ENCODE data around the gene IFT20.

The IFT20 gene

GRCh38 chr17:28324781-28325180 is 10.5 kb downstream of the IFT20 start:
- no peak for TF ChIP-seq SNAI2 (CRISPR knock-in tag; IDR thresholded peaks at IDR 0.05)
- TF ChIP-seq PPARA (CRISPR knock-in tag; IDR thresholded peaks at IDR 0.05; ENCODE audit: borderline replicate concordance) = no peak
- TF ChIP-seq PATZ1 (CRISPR knock-in tag; IDR thresholded peaks at IDR 0.05; ENCODE audit: borderline replicate concordance) = no peak
- TF ChIP-seq GLIS3 (CRISPR knock-in tag; IDR thresholded peaks at IDR 0.05) = no peak
- no peak for TF ChIP-seq TCF4 (CRISPR knock-in tag; IDR thresholded peaks at IDR 0.05; ENCODE audit: borderline replicate concordance)
- TF ChIP-seq CSDC2 (CRISPR knock-in tag; IDR thresholded peaks at IDR 0.05) = no peak
- no peak for TF ChIP-seq OSR1 (CRISPR knock-in tag; IDR thresholded peaks at IDR 0.05)
- TF ChIP-seq ZFP30 (CRISPR knock-in tag; IDR thresholded peaks at IDR 0.05) = no peak
- TF ChIP-seq ZNF8 (CRISPR knock-in tag; IDR thresholded peaks at IDR 0.05) = no peak
- no peak for TF ChIP-seq ISL1 (CRISPR knock-in tag; IDR thresholded peaks at IDR 0.05)
- TF ChIP-seq ZFP3 (CRISPR knock-in tag; IDR thresholded peaks at IDR 0.05) = no peak
- no peak for TF ChIP-seq BACH2 (CRISPR knock-in tag; IDR thresholded peaks at IDR 0.05; ENCODE audit: borderline replicate concordance)
- TF ChIP-seq ARNTL (CRISPR knock-in tag; IDR thresholded peaks at IDR 0.05; ENCODE audit: borderline replicate concordance, low read depth) = no peak
- TF ChIP-seq, protein P1, sequence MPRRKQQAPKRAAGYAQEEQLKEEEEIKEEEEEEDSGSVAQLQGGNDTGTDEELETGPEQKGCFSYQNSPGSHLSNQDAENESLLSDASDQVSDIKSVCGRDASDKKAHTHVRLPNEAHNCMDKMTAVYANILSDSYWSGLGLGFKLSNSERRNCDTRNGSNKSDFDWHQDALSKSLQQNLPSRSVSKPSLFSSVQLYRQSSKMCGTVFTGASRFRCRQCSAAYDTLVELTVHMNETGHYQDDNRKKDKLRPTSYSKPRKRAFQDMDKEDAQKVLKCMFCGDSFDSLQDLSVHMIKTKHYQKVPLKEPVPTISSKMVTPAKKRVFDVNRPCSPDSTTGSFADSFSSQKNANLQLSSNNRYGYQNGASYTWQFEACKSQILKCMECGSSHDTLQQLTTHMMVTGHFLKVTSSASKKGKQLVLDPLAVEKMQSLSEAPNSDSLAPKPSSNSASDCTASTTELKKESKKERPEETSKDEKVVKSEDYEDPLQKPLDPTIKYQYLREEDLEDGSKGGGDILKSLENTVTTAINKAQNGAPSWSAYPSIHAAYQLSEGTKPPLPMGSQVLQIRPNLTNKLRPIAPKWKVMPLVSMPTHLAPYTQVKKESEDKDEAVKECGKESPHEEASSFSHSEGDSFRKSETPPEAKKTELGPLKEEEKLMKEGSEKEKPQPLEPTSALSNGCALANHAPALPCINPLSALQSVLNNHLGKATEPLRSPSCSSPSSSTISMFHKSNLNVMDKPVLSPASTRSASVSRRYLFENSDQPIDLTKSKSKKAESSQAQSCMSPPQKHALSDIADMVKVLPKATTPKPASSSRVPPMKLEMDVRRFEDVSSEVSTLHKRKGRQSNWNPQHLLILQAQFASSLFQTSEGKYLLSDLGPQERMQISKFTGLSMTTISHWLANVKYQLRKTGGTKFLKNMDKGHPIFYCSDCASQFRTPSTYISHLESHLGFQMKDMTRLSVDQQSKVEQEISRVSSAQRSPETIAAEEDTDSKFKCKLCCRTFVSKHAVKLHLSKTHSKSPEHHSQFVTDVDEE (CRISPR knock-in tag; IDR thresholded peaks at IDR 0.05) = no peak
- TF ChIP-seq CSRNP3 (CRISPR knock-in tag; IDR thresholded peaks at IDR 0.05) = no peak
- TF ChIP-seq ZNF70 (CRISPR knock-in tag; IDR thresholded peaks at IDR 0.05) = no peak

DNA sequence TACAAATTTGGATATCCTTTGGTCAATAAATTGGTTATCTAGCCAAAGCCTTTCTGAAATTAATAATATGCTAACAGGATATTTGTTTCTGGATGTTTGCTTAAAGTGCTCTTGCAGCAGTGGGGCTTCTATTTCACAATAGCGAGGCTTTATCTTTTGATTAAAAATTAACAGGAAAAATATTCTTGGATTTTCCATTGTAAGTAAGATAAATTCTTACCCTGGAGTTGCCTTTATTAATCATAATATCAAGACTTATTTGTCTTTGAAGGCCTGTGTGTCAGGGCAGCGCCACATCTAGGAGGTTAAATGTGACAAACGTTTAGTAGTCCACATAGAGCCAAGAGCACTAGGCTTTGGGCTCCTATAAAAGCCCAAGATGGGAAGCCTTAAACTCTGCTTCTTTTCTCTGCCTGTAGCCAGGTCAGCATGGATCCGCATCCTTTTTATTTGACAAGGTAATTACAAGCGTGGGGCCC is 11.0 kb downstream of the IFT20 start:
- TF ChIP-seq POU6F1 (CRISPR knock-in tag; IDR thresholded peaks at IDR 0.05; ENCODE audit: borderline replicate concordance, low read depth) (no peak), TCF4 (CRISPR knock-in tag; IDR thresholded peaks at IDR 0.05; ENCODE audit: borderline replicate concordance) (no peak), TOX (CRISPR knock-in tag; IDR thresholded peaks at IDR 0.05; ENCODE audit: borderline replicate concordance) (no peak), CSDC2 (CRISPR knock-in tag; IDR thresholded peaks at IDR 0.05) (no peak), ISL1 (CRISPR knock-in tag; IDR thresholded peaks at IDR 0.05) (no peak), BACH2 (CRISPR knock-in tag; IDR thresholded peaks at IDR 0.05; ENCODE audit: borderline replicate concordance) (no peak), CREB5 (CRISPR knock-in tag; IDR thresholded peaks at IDR 0.05; ENCODE audit: low read depth) (no peak), ZC3H10 (CRISPR knock-in tag; IDR thresholded peaks at IDR 0.05) (no peak), GLIS3 (CRISPR knock-in tag; IDR thresholded peaks at IDR 0.05) (no peak)
- TF ChIP-seq, protein P1 (CRISPR knock-in tag; IDR thresholded peaks at IDR 0.05) = no peak
- ATAC-seq = no peak

More at GRCh38 chr17:28324781-28325180, 10.5 kb downstream of the IFT20 start:
- ATAC-seq = no peak

Data from SK-N-SH treated with all-trans-retinoic acid at 6 μM for 48 hours (cell line).